Upper lobe of left lung (tissue), 6 donors: ENCODE results near the gene VWA7. TPM values are rescaled to one million over a fixed set of nuclear protein-coding genes. Genes with fewer than 3 reads are reported as not detected.

Experiments
- ATAC-seq, 2 donors: fragments of 200-7000 bp; cut with Tn5 transposase; one replicate each; pipeline ENCODE4 v1.9.1; 2022; ENCODE audit warnings: mild to moderate bottlenecking in 2 of 2, moderate library complexity in 2 of 2; ENCODE audit not compliant: low FRiP score in 2 of 2
- DNase-seq, 2 donors: peaks; one replicate each; pipeline ENCODE4 v3.0.0-alpha.2; 2019 to 2020
- H3K27ac ChIP-seq, 4 donors: fragments of 200-600 bp; sonication (generic); one replicate each; pipeline ENCODE4 v1.5.1; 2016 to 2019
- H3K27me3 ChIP-seq, 4 donors: fragments of 200-600 bp; sonication (generic); one replicate each; pipeline ENCODE4 v1.5.1; 2017 to 2019
- H3K36me3 ChIP-seq, 4 donors: fragments of 200-600 bp; sonication (generic); one replicate each; pipeline ENCODE4 v1.5.1; 2016 to 2019
- H3K4me1 ChIP-seq, 4 donors: fragments of 200-600 bp; sonication (generic); one replicate each; pipeline ENCODE4 v1.5.1; 2018 to 2019
- H3K4me3 ChIP-seq, 4 donors: fragments of 200-600 bp; sonication (generic); one replicate each; pipeline ENCODE4 v1.5.1; 2017 to 2019; ENCODE audit warnings: mild to moderate bottlenecking in 2 of 4, moderate library complexity in 1 of 4
- H3K9me3 ChIP-seq, 4 donors: fragments of 200-600 bp; sonication (generic); one replicate each; pipeline ENCODE4 v1.5.1; 2018 to 2019
- EP300 ChIP-seq, 4 donors: sonication (generic); formaldehyde crosslinking; IDR thresholded peaks; one replicate each; pipeline ENCODE4 v1.5.1; 2017; ENCODE audit warnings: antibody characterized with exemption in 4 of 4, control low read depth in 2 of 4
- POLR2A ChIP-seq, 4 donors: fragments of 450-650 bp; IDR thresholded peaks; one replicate each; pipeline ENCODE4 v1.5.1; 2016 to 2017; ENCODE audit warnings: antibody characterized with exemption in 4 of 4, mild to moderate bottlenecking in 2 of 4
- POLR2AphosphoS5 ChIP-seq, 2 donors: sonication (generic); formaldehyde crosslinking; IDR thresholded peaks; one replicate each; pipeline ENCODE4 v1.5.1; 2017; ENCODE audit warnings: antibody characterized with exemption in 2 of 2
- WGBS, 2 donors: methylation state at CpG; one replicate each; pipeline ENCODE4 v1.1.5; 2017 to 2018; 5-methylcytosine and 5-hydroxymethylcytosine counted together
- total RNA-seq, 6 donors: library from RNA; depleted of rRNA in 4 of 6; stranded (reverse); fragments of >200 nt in 4 of 6; gene quantifications; one replicate each; pipeline versions ENCODE4 v1.1.0 to v1.2.1, GENCODE V29; 2016 to 2021
- TF ChIP-seq, protein P1 (sequence below), 6 experiments: fragments of 450-650 bp in 4 of 6; fragments of 200-600 bp in 2 of 6; sonication (generic) in 2 of 6; IDR thresholded peaks; one replicate each; pipeline ENCODE4 v1.5.1; 2016 to 2019; ENCODE audit warnings: antibody characterized with exemption in 6 of 6
- donor health status: DM: no; HTN: no; CAD: no; lungs with moderate emphysema.
- donor health status: DM: no; HTN: yes; CAD: no; lungs with severe emphysema.

VWA7 gene
- total RNA-seq, 6 donors from 2014 or later: 4.0 to 7.4 (median 6.6) TPM

GRCh38 chr6:31776485-31776988 is 591 bp downstream of the VWA7 start:
- Histone ChIP-seq H3K36me3 (peaks cover 5 to 37% (median 30%) of the 10 kb centered on the region in 4 donors), H3K4me3 (peak overlapping the region in 3 of 4 donors; percentile 4 to 31 (median 28)), H3K27me3 (no peaks in the 10 kb centered on the region), H3K4me1 (peaks cover 7 to 22% (median 12%) of the 10 kb centered on the region in 4 donors), H3K9me3 (no peaks in the 10 kb centered on the region), H3K27ac (peak overlapping the region; percentile 41 to 75 (median 60))
- WGBS, 2 donors: 34 to 62% methylated on average over 7 to 11 of the region's 14 CpGs
- DNase-seq (peak in 1 of 2 donors; percentile 59), ATAC-seq (no peak)
- TF ChIP-seq EP300 (IDR thresholded peaks at IDR 0.05) (no peak), POLR2AphosphoS5 (IDR thresholded peaks at IDR 0.05) (no peak), POLR2A (IDR thresholded peaks at IDR 0.05) (no peak)
- TF ChIP-seq, protein P1, sequence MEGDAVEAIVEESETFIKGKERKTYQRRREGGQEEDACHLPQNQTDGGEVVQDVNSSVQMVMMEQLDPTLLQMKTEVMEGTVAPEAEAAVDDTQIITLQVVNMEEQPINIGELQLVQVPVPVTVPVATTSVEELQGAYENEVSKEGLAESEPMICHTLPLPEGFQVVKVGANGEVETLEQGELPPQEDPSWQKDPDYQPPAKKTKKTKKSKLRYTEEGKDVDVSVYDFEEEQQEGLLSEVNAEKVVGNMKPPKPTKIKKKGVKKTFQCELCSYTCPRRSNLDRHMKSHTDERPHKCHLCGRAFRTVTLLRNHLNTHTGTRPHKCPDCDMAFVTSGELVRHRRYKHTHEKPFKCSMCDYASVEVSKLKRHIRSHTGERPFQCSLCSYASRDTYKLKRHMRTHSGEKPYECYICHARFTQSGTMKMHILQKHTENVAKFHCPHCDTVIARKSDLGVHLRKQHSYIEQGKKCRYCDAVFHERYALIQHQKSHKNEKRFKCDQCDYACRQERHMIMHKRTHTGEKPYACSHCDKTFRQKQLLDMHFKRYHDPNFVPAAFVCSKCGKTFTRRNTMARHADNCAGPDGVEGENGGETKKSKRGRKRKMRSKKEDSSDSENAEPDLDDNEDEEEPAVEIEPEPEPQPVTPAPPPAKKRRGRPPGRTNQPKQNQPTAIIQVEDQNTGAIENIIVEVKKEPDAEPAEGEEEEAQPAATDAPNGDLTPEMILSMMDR (IDR thresholded peaks at IDR 0.05): no peak

GRCh38 chr6:31775633-31776484 is 1.3 kb downstream of the VWA7 start:
- Histone ChIP-seq H3K4me1 (peaks cover 7 to 22% (median 12%) of the 10 kb centered on the region in 4 donors), H3K27me3 (no peaks in the 10 kb centered on the region), H3K9me3 (no peaks in the 10 kb centered on the region), H3K36me3 (peaks cover 3 to 30% (median 25%) of the 10 kb centered on the region in 4 donors), H3K4me3 (no peak overlapping the region), H3K27ac (peak overlapping the region in 1 of 4 donors; percentile 75)
- WGBS, 2 donors: 82 to 86% methylated on average over 18 to 32 of the region's 32 CpGs
- DNase-seq (peak in 1 of 2 donors; percentile 76), ATAC-seq (no peak)
- TF ChIP-seq EP300 (IDR thresholded peaks at IDR 0.05): no peak
- TF ChIP-seq POLR2A (IDR thresholded peaks at IDR 0.05): no peak
- TF ChIP-seq POLR2AphosphoS5 (IDR thresholded peaks at IDR 0.05): no peak
- TF ChIP-seq, protein P1 (IDR thresholded peaks at IDR 0.05): no peak

- WGBS, 2 donors: 75 to 76% methylated on average over 4 of the region's 4 CpGs
- TF ChIP-seq EP300 (IDR thresholded peaks at IDR 0.05) (no peak), POLR2A (IDR thresholded peaks at IDR 0.05) (no peak), POLR2AphosphoS5 (IDR thresholded peaks at IDR 0.05) (no peak)
- TF ChIP-seq, protein P1 (IDR thresholded peaks at IDR 0.05): no peak
- H3K4me3 ChIP-seq: no peak overlapping the region
- ATAC-seq: no peak
- H3K36me3 ChIP-seq: peaks cover under 1 to 23% (median 18%) of the 10 kb centered on the region in 4 donors
- no peak overlapping the region for H3K27ac ChIP-seq
- H3K9me3 ChIP-seq: no peaks in the 10 kb centered on the region
- no peaks in the 10 kb centered on the region for H3K27me3 ChIP-seq
- DNase-seq: no peak
- H3K4me1 ChIP-seq: peaks cover 7 to 22% (median 12%) of the 10 kb centered on the region in 4 donors
Measured at GRCh38 chr6:31775184-31775583, 1.9 kb downstream of the VWA7 start.

GRCh38 chr6:31771992-31772358 is 5.2 kb downstream of the VWA7 start:
- TF ChIP-seq EP300 (IDR thresholded peaks at IDR 0.05) (no peak), POLR2A (IDR thresholded peaks at IDR 0.05) (no peak), POLR2AphosphoS5 (IDR thresholded peaks at IDR 0.05) (no peak)
- TF ChIP-seq, protein P1 (IDR thresholded peaks at IDR 0.05): no peak
- no peaks in the 10 kb centered on the region for H3K36me3 ChIP-seq
- H3K4me1 ChIP-seq: peaks cover 6 to 14% (median 7%) of the 10 kb centered on the region in 4 donors
- H3K27me3 ChIP-seq: no peaks in the 10 kb centered on the region
- H3K4me3 ChIP-seq: no peak overlapping the region
- DNase-seq: no peak
- no peak overlapping the region for H3K27ac ChIP-seq
- WGBS, 2 donors: 71 to 83% methylated on average over 4 of the region's 4 CpGs
- no peak for ATAC-seq
- no peaks in the 10 kb centered on the region for H3K9me3 ChIP-seq
